ENCODE data around the gene CXorf66. TPM values are rescaled to one million over a fixed set of nuclear protein-coding genes. Genes with fewer than 3 reads are reported as not detected.

CXorf66 gene
- not detected for total RNA-seq

- intact Hi-C loops (cut with DNase I), result no loop called here
- 98% methylated on average over 7 of the region's 7 CpGs for WGBS, 2 donors
- Histone ChIP-seq H3K27ac (no peak within 1 kb of the TSS), H3K27me3 (no peaks in the 10 kb centered on the region), H3K4me1 (no peaks in the 10 kb centered on the region), H3K4me3 (replicated peaks in 1 of 3) (no peak within 1 kb of the TSS), H3K36me3 (no peaks in the 10 kb centered on the region), H3K9me3 (no peaks in the 10 kb centered on the region)
- TF ChIP-seq POLR2A (IDR thresholded peaks at IDR 0.05), result no peak
- no peak for TF ChIP-seq CTCF (IDR thresholded peaks at IDR 0.05)
- no peak for DNase-seq
Measured at GRCh38 chrX:139965421-139965820, at the start of gene CXorf66. TSS of gene CXorf66 (minus strand) at chrX:139965521. CDS start at chrX:139965496, 25 bp downstream.

- intact Hi-C loops (cut with DNase I), result no loop called here
- 84 to 85% methylated on average over 3 of the region's 3 CpGs for WGBS, 2 donors
- H3K4me1 ChIP-seq, result no peaks in the 10 kb centered on the region
Measured at GRCh38 chrX:139982856-139983255, 17.5 kb upstream of the CXorf66 start.

GRCh38 chrX:139974471-139974870, 9.2 kb upstream of the CXorf66 start:
- 85 to 88% methylated on average over 3 of the region's 3 CpGs for WGBS, 2 donors
- no peak overlapping the region for H3K4me3 ChIP-seq (replicated peaks in 1 of 3)

More at GRCh38 chrX:139982856-139983255, 17.5 kb upstream of the CXorf66 start:
- no peaks in the 10 kb centered on the region for H3K27me3 ChIP-seq
- H3K4me3 ChIP-seq (replicated peaks in 1 of 3), result no peak overlapping the region
- no peaks in the 10 kb centered on the region for H3K36me3 ChIP-seq
- TF ChIP-seq POLR2A (IDR thresholded peaks at IDR 0.05) (no peak), CTCF (IDR thresholded peaks at IDR 0.05) (no peak)
- H3K27ac ChIP-seq, result no peak overlapping the region
- H3K9me3 ChIP-seq, result no peaks in the 10 kb centered on the region
- no peak for DNase-seq

GRCh38 chrX:139972629-139973624, 7.6 kb upstream of the CXorf66 start:
- Histone ChIP-seq H3K36me3 (no peaks in the 10 kb centered on the region), H3K9me3 (no peaks in the 10 kb centered on the region), H3K4me1 (no peaks in the 10 kb centered on the region), H3K27ac (no peak overlapping the region), H3K4me3 (replicated peaks in 1 of 3) (no peak overlapping the region), H3K27me3 (no peaks in the 10 kb centered on the region)
- WGBS, 2 donors, result 90 to 94% methylated on average over 6 of the region's 6 CpGs
- intact Hi-C loops (cut with DNase I), result no loop called here
- no peak for TF ChIP-seq CTCF (IDR thresholded peaks at IDR 0.05)
- DNase-seq, result no peak

More at GRCh38 chrX:139974471-139974870, 9.2 kb upstream of the CXorf66 start:
- no peak for DNase-seq
- TF ChIP-seq CTCF (IDR thresholded peaks at IDR 0.05), result no peak
- no peak for TF ChIP-seq POLR2A (IDR thresholded peaks at IDR 0.05)
- no peaks in the 10 kb centered on the region for H3K36me3 ChIP-seq
- intact Hi-C loops (cut with DNase I), result no loop called here
- no peaks in the 10 kb centered on the region for H3K9me3 ChIP-seq
- no peak overlapping the region for H3K27ac ChIP-seq
- H3K4me1 ChIP-seq, result no peaks in the 10 kb centered on the region
- H3K27me3 ChIP-seq, result no peaks in the 10 kb centered on the region

GRCh38 chrX:139972113-139972512, 6.8 kb upstream of the CXorf66 start:
- intact Hi-C loops (cut with DNase I), result no loop called here
- Histone ChIP-seq H3K4me3 (replicated peaks in 1 of 3) (no peak overlapping the region), H3K27me3 (no peaks in the 10 kb centered on the region), H3K4me1 (no peaks in the 10 kb centered on the region), H3K36me3 (no peaks in the 10 kb centered on the region), H3K27ac (no peak overlapping the region), H3K9me3 (no peaks in the 10 kb centered on the region)
- TF ChIP-seq CTCF (IDR thresholded peaks at IDR 0.05) (no peak), POLR2A (IDR thresholded peaks at IDR 0.05) (no peak)
- no peak for DNase-seq
- 74 to 82% methylated on average over 5 of the region's 5 CpGs for WGBS, 2 donors
